Activated B cell treated with CpG ODN at 0.5 μM for 24 hours (primary cell): ENCODE data around the gene SPRED2. TPM values are rescaled to one million over a fixed set of nuclear protein-coding genes. Genes with fewer than 3 reads are reported as not detected.

Experiments used
- ATAC-seq: fragments of 200-7000 bp; cut with Tn5 transposase; one replicate; pipeline ENCODE4 v1.10.0; 2021; ENCODE audit warnings: low read depth, mild to moderate bottlenecking, moderate library complexity
- CTCF ChIA-PET: fragments of 350-600 bp; sonication (Branson Sonifier 250); formaldehyde crosslinking; loops from one replicate; lab custom pipeline; 2021; ENCODE audit warnings: antibody characterized with exemption; lab: Charles Lee
- POLR2A ChIA-PET: fragments of 350-600 bp; sonication (Branson Sonifier 250); formaldehyde crosslinking; loops from one replicate; lab custom pipeline; 2021; ENCODE audit warnings: antibody characterized with exemption; lab: Charles Lee
- DNase-seq: peaks from one replicate; pipeline ENCODE4 v3.0.0; 2022
- H3K27ac Mint-ChIP-seq: one replicate; pipeline ENCODE4 v1.8.0; 2020; ENCODE audit warnings: mixed read lengths
- H3K27me3 Mint-ChIP-seq: one replicate; pipeline ENCODE4 v1.8.0; 2021; ENCODE audit warnings: mixed read lengths
- H3K36me3 Mint-ChIP-seq: one replicate; pipeline ENCODE4 v1.8.0; 2021; ENCODE audit warnings: low read depth, mixed read lengths
- H3K4me1 Mint-ChIP-seq: one replicate; pipeline ENCODE4 v1.8.0; 2021; ENCODE audit warnings: mixed read lengths
- H3K4me3 Mint-ChIP-seq: one replicate; pipeline ENCODE4 v1.8.0; 2020; ENCODE audit warnings: mild to moderate bottlenecking, mixed read lengths
- H3K9me3 Mint-ChIP-seq: one replicate; pipeline ENCODE4 v1.8.0; 2020; ENCODE audit warnings: mixed read lengths
- CTCF ChIP-seq: fragments of 200-600 bp; IDR thresholded peaks from one replicate; pipeline ENCODE4 v1.8.0; 2022; ENCODE audit warnings: antibody characterized with exemption, mild to moderate bottlenecking
- intact Hi-C: fragments of 100-400 bp; cut with micrococcal nuclease; formaldehyde crosslinking; loops from one replicate; pipeline ENCODE4 v1.15.1; 2024
- total RNA-seq: library from RNA; stranded (reverse); gene quantifications from 2 replicates; pipeline ENCODE4 v1.2.3, GENCODE V29; 2022

The SPRED2 gene
- total RNA-seq, 1 donor from 2014 or later, result 2.5 TPM

DNA sequence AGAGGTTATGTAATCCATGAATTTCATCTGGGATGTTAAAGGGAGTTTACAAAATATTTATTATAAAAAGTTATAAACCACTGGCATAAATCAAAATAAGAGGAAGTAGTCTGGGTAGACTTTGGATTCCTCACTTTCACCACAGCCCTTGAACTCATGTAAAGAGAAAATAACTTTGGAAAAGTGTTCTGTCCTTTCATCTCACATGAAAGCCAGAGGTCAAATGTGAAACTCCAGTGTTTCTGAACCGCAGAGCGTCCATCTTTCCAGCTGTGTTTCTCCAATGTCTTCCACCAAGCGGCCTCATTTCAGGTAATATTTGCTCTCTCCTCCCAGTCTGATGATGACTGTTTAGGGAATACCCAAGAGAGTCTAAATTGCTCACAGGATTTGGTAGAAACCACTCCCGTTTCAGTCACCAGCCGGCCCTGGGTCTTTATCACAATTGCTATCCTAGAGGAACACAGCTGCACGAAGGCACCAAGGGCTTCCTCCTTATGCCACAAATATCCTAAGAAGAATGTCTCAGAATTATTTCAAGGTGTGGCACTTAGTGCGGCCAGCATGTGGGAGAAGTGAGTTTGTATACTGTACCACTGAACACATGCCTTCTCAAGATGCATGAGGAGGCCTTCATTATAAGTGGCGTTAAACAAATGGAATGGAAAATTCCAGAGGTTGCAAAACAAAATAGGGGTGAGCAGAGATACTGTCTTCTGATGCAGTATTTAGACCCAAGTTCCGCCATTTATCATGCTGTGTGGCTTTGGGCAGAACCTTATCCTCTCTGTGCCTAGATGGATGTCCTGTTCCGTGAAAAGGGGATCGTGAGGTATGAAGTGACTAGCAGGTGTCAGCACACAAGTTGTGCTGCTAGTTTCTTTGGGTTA is 140.9 kb downstream of the SPRED2 start:
- ChIA-PET CTCF (no interaction called here), POLR2A (no interaction called here)
- intact Hi-C loops, result no loop called here
- Mint-ChIP-seq H3K4me1 (no peaks in the 10 kb centered on the region), H3K9me3 (no peaks in the 10 kb centered on the region), H3K27ac (no peak overlapping the region), H3K27me3 (peaks cover 18% of the 10 kb centered on the region), H3K4me3 (no peak overlapping the region), H3K36me3 (no peaks in the 10 kb centered on the region)
- ATAC-seq, result no peak
- no peak for TF ChIP-seq CTCF
- no peak for DNase-seq

- no peak overlapping the region for H3K4me3 Mint-ChIP-seq
- CTCF ChIA-PET, result no interaction called here
Measured at GRCh38 chr2:65287364-65287763, 145.0 kb downstream of the SPRED2 start.

DNA sequence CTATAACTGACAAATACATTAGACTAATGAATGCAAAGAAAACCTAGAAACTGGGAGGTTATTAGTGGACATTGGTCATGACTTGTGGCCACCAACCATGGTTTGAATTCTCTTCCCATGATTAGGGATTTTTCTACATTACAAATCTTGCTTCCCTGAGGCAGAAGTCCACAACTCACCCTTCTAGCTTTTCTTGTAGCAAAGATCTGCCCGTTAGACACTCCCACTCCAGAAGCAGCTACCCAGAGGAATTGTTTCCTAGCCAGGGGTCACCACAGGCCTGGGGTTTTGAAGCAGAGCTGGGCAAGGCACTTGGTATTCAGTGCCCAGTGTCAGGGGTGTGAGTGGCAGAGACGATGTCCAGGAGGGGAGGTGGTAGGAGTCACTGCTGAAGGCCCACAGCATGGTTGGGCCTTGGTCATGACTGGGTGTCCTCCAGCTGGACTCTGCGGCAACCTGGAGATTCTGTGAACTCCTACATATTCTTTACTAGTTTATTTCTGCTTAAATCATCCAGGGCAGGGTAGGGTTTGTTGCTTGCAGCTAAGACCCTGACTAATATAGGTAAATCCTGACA is 149.8 kb downstream of the SPRED2 start:
- Mint-ChIP-seq H3K36me3 (no peaks in the 10 kb centered on the region), H3K4me3 (no peak overlapping the region), H3K27me3 (peaks cover 7% of the 10 kb centered on the region), H3K27ac (no peak overlapping the region), H3K9me3 (no peaks in the 10 kb centered on the region), H3K4me1 (peaks cover 11% of the 10 kb centered on the region)
- intact Hi-C loops, result no loop called here
- no peak for TF ChIP-seq CTCF
- DNase-seq (no peak), ATAC-seq (no peak)
- CTCF ChIA-PET, result no interaction called here
- POLR2A ChIA-PET, result no interaction called here

More at GRCh38 chr2:65287364-65287763, 145.0 kb downstream of the SPRED2 start:
- DNase-seq (no peak), ATAC-seq (no peak)
- H3K9me3 Mint-ChIP-seq, result no peaks in the 10 kb centered on the region
- no peaks in the 10 kb centered on the region for H3K4me1 Mint-ChIP-seq
- H3K27me3 Mint-ChIP-seq, result peaks cover 17% of the 10 kb centered on the region
- intact Hi-C loops, result no loop called here
- no peaks in the 10 kb centered on the region for H3K36me3 Mint-ChIP-seq
- POLR2A ChIA-PET, result interaction anchor here (0.6 kb wide), 1 partner anchor 20 kb away, joined by 11 read pairs; no protein-coding TSS in a partner anchor
- no peak overlapping the region for H3K27ac Mint-ChIP-seq
- TF ChIP-seq CTCF, result no peak

DNA sequence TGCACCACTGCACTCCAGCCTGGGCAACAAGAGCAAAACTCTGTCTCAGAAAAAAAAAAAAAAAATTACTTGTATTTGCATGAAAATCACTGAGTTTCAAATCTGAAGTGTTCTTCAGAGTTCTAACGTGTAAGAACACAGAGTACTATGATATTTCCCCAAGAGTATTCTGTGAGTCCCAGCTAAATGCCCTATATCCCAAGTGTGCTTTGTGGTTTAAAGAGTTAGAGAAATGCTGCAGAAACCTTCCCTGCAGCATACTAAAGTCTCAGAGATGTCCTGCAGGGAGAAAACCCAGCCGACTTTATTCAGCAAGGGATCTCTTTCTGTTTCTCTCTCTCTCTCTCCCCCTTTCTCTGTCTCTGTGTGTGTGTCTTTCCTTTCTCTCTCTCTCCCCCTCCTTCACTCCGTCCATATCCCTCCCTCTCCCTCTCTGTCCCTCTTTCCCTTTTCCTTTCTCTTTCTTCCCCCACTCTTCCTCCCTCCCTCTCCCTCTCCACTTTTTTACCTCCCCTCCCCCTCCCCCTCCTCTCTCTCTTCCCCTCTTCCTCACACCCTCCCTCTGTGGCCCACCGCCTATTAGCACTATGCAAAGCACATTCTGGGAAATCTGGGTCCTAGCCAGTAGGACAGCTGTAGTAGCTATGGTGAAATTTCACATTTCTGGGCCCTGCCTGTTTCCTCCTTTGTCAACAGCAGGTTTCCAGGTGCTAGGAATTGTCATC is 150.6 kb downstream of the SPRED2 start:
- no peak for TF ChIP-seq CTCF
- ATAC-seq, result no peak
- Mint-ChIP-seq H3K4me1 (peaks cover 11% of the 10 kb centered on the region), H3K36me3 (no peaks in the 10 kb centered on the region), H3K27ac (no peak overlapping the region), H3K9me3 (no peaks in the 10 kb centered on the region), H3K27me3 (peaks cover 7% of the 10 kb centered on the region), H3K4me3 (no peak overlapping the region)
- ChIA-PET CTCF (interaction anchor here (0.6 kb wide), 1 partner anchor 192 kb away, joined by 3 read pairs; no protein-coding TSS in a partner anchor), POLR2A (no interaction called here)
- intact Hi-C loops, result no loop called here
- DNase-seq, result no peak

DNA sequence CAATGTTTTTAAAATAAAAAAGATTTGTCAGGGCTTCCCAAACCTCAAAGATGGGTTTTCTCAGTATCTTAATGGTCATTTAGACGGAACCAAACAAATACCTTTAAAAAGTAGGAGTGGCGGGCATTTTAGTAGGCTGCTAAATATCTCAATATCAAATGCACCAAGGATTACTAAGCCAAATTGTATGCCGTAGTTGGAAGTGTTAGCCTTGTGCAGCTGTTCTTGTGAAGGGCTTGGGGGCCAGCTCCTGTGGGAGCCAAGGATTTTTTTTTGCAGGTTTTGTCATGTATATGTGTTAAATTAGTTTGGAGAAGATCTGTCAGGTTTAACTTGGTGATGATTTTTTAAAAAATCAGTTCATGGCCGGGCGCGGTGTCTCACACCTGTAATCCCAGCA is 152.6 kb downstream of the SPRED2 start:
- Mint-ChIP-seq H3K4me1 (peaks cover 11% of the 10 kb centered on the region), H3K4me3 (no peak overlapping the region), H3K9me3 (no peaks in the 10 kb centered on the region), H3K27me3 (peaks cover 7% of the 10 kb centered on the region), H3K27ac (no peak overlapping the region), H3K36me3 (no peaks in the 10 kb centered on the region)
- TF ChIP-seq CTCF, result no peak
- POLR2A ChIA-PET, result no interaction called here
- ATAC-seq (no peak), DNase-seq (no peak)
- intact Hi-C loops, result no loop called here
- CTCF ChIA-PET, result no interaction called here
